Measurements from ENCODE around the gene SMYD3. TPM values are rescaled to one million over a fixed set of nuclear protein-coding genes. Genes with fewer than 3 reads are reported as not detected.

Gene SMYD3
- total and polyA plus RNA-seq, 2 donors (not counting 3 experiments of a cell fraction or from before 2014, with no cell fraction given) = 16.0 to 32.1 TPM

GRCh38 chr1:245786948-245787347 lies 720.1 kb downstream of the SMYD3 start:
- intact Hi-C loops (cut with micrococcal nuclease) (no loop called here), dilution Hi-C loops (cut with MboI; ENCODE audit: extremely low pct_ligation_motif_present, low sequenced_read_pairs) (no loop called here)
- Histone ChIP-seq H3K9me3 (replicated peaks; ENCODE audit: control insufficient read depth, insufficient read depth, low read length) (no peaks in the 10 kb centered on the region), H3K9me1 (replicated peaks; ENCODE audit: control insufficient read depth, extremely low read depth, insufficient read depth, low read length) (no peaks in the 10 kb centered on the region), H3K36me3 (ENCODE audit: control insufficient read depth in 2 of 2, extremely low read depth in 1 of 2, insufficient read depth in 2 of 2, low read length in 2 of 2) (no peaks in the 10 kb centered on the region), H4K20me1 (replicated peaks; ENCODE audit: control insufficient read depth, extremely low read depth, insufficient read depth, low read length) (no peaks in the 10 kb centered on the region), H3K79me2 (ENCODE audit: control insufficient read depth, insufficient read depth, low read length) (no peaks in the 10 kb centered on the region), H3K4me3 (replicated peaks in 1 of 3; ENCODE audit: insufficient read depth in 1 of 3, low read depth in 1 of 3, low read length in 3 of 3) (no peak overlapping the region), H3K27me3 (ENCODE audit: control insufficient read depth in 2 of 2, insufficient read depth in 2 of 2, low read length in 2 of 2) (no peaks in the 10 kb centered on the region), H3K27ac (ENCODE audit: insufficient read depth, low read depth, low read length) (no peak overlapping the region), H3K9ac (replicated peaks; ENCODE audit: extremely low read depth, insufficient read depth, low read length) (no peak overlapping the region), H3K4me1 (ENCODE audit: control insufficient read depth, extremely low read depth, insufficient read depth, low read length) (no peaks in the 10 kb centered on the region), H2AFZ (ENCODE audit: low read depth, low read length) (no peak overlapping the region), H3K4me2 (ENCODE audit: insufficient read depth, low read length) (no peak overlapping the region)
- TF ChIP-seq GATA2 (IDR thresholded peaks at IDR 0.05; ENCODE audit: insufficient read depth, insufficient read length, low read depth, low read length) (no peak), MAX (IDR thresholded peaks at IDR 0.05; ENCODE audit: insufficient read depth, insufficient read length) (no peak), CTCF (IDR thresholded peaks at IDR 0.05; ENCODE audit: extremely low read depth in 1 of 2, insufficient read depth in 1 of 2, low read depth in 1 of 2, low read length in 2 of 2) (no peak), POLR2A (IDR thresholded peaks at IDR 0.05; ENCODE audit: low read depth, low read length) (no peak), EZH2 (IDR thresholded peaks at IDR 0.05; ENCODE audit: borderline replicate concordance, low read depth, low read length, severe bottlenecking) (no peak), MYC (IDR thresholded peaks at IDR 0.05; ENCODE audit: low read depth, low read length) (no peak), POLR2AphosphoS5 (IDR thresholded peaks at IDR 0.05; ENCODE audit: insufficient read depth, low read depth, low read length) (no peak), JUN (IDR thresholded peaks at IDR 0.05; ENCODE audit: borderline replicate concordance, insufficient read depth, insufficient read length, low read depth) (no peak), FOS (IDR thresholded peaks at IDR 0.05; ENCODE audit: borderline replicate concordance, insufficient read depth, low read length) (no peak)
- CTCF ChIA-PET = no interaction called here
- no TSS peak for BruUV-seq (replicated peaks)
- FAIRE-seq (no peak), DNase-seq (ENCODE audit: low read depth, low spot score) (no peak)
- POLR2A ChIA-PET = no interaction called here
